GM21786 (cell line): ENCODE results near the gene BPIFB2.

Experiments used
- ATAC-seq: cut with Tn5 transposase; IDR thresholded peaks from one replicate; pipeline ENCODE4 v1.9.1; 2021; ENCODE audit not compliant: unreplicated experiment

Gene BPIFB2

GRCh38 chr20:33005908-33006775, 1.4 kb upstream of the BPIFB2 start:
- ATAC-seq: no peak

GRCh38 chr20:33006776-33007375, 628 bp upstream of the BPIFB2 start:
- no peak for ATAC-seq

GRCh38 chr20:33008336-33009213, 1.1 kb downstream of the BPIFB2 start:
- ATAC-seq: no peak

- no peak for ATAC-seq
Observed at GRCh38 chr20:33009214-33010132, 2.0 kb downstream of the BPIFB2 start.

GRCh38 chr20:33010133-33010504, 2.6 kb downstream of the BPIFB2 start:
- no peak for ATAC-seq

GRCh38 chr20:33010674-33011449, 3.4 kb downstream of the BPIFB2 start:
- ATAC-seq: no peak

- no peak for ATAC-seq
Observed at GRCh38 chr20:33012327-33013189, 5.1 kb downstream of the BPIFB2 start.

GRCh38 chr20:33013701-33014326, 6.3 kb downstream of the BPIFB2 start:
- ATAC-seq: no peak

- ATAC-seq: no peak
Observed at GRCh38 chr20:33014336-33015113, 7.0 kb downstream of the BPIFB2 start.

- ATAC-seq: no peak
Observed at GRCh38 chr20:33015114-33015484, 7.6 kb downstream of the BPIFB2 start.

GRCh38 chr20:33015700-33016580, 8.4 kb downstream of the BPIFB2 start:
- ATAC-seq: no peak

GRCh38 chr20:33016581-33017109, 9.1 kb downstream of the BPIFB2 start:
- no peak for ATAC-seq

GRCh38 chr20:33017542-33017941, 10.0 kb downstream of the BPIFB2 start:
- ATAC-seq: no peak

- no peak for ATAC-seq
Observed at GRCh38 chr20:33018169-33018931, 10.8 kb downstream of the BPIFB2 start.

- ATAC-seq: no peak
Observed at GRCh38 chr20:33019465-33020277, 12.2 kb downstream of the BPIFB2 start.
